ENCODE results near the gene MUC21. TPM values are rescaled to one million over a fixed set of nuclear protein-coding genes. Genes with fewer than 3 reads are reported as not detected.

MUC21 gene
- total and polyA plus RNA-seq, 9 of the 15 experiments (the other 6 are each of a cell fraction or from before 2014, with no cell fraction given) = not detected

DNA sequence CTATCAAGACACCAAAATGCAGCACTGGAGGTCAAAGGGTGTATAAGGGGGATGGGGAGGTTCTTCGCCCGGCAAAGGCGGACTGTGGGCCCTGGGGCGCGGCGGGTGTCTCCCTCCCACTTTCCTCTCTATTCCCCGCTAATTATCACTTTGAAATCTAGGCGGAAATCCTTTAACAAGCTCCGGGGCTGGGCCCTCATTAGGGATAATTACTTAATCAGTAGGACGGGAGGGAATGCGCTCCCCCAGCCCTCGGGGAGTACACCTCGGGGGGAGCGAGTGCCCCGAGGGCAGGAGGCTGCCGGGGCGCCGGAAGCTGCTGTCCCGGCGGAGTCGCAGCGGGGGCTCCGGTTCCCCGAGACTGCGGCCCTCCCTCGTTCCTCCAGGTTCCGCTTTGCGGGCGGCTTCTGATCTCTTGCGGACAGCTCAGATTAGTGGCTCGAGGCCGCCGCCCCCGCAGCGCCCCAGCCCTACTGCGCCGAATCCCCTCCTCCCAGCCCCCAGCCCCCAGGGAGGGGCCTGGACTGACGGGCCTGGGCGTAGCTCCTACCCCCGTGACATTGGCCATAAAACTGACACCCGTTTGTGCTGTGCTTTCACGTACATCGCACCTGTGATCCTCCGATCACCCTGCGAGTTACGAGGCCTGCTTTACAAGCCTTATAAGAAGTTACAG is 28.0 kb upstream of the MUC21 start (continued):
- TF ChIP-seq, protein P1, sequence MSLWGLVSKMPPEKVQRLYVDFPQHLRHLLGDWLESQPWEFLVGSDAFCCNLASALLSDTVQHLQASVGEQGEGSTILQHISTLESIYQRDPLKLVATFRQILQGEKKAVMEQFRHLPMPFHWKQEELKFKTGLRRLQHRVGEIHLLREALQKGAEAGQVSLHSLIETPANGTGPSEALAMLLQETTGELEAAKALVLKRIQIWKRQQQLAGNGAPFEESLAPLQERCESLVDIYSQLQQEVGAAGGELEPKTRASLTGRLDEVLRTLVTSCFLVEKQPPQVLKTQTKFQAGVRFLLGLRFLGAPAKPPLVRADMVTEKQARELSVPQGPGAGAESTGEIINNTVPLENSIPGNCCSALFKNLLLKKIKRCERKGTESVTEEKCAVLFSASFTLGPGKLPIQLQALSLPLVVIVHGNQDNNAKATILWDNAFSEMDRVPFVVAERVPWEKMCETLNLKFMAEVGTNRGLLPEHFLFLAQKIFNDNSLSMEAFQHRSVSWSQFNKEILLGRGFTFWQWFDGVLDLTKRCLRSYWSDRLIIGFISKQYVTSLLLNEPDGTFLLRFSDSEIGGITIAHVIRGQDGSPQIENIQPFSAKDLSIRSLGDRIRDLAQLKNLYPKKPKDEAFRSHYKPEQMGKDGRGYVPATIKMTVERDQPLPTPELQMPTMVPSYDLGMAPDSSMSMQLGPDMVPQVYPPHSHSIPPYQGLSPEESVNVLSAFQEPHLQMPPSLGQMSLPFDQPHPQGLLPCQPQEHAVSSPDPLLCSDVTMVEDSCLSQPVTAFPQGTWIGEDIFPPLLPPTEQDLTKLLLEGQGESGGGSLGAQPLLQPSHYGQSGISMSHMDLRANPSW (CRISPR knock-in tag; IDR thresholded peaks at IDR 0.05) = no peak
- TF ChIP-seq FOXK2 (conservative IDR thresholded peaks at IDR 0.05 in 1 of 2, IDR thresholded peaks at IDR 0.05 in 1 of 2; ENCODE audit: low read depth in 2 of 2) (no peak), KDM2B (CRISPR knock-in tag; IDR thresholded peaks at IDR 0.05) (peak; percentile 45; the same call in 1 of the 2 replicates), CBX1 (IDR thresholded peaks at IDR 0.05; ENCODE audit: low read depth) (no peak), TGIF2 (CRISPR knock-in tag; IDR thresholded peaks at IDR 0.05) (no peak), ILK (tag; IDR thresholded peaks at IDR 0.05; ENCODE audit: borderline replicate concordance, low read depth) (no peak), CBX3 (IDR thresholded peaks at IDR 0.05; ENCODE audit: borderline replicate concordance in 1 of 2, low read length in 2 of 2) (no peak; a peak in 1 of 3 replicates), ZNF586 (CRISPR knock-in tag; conservative IDR thresholded peaks at IDR 0.05) (no peak), BDP1 (IDR thresholded peaks at IDR 0.05; ENCODE audit: insufficient read depth, insufficient read length) (no peak), SIN3B (IDR thresholded peaks at IDR 0.05; ENCODE audit: low read depth) (0 out of 2 replicates have a peak, but pooled peaks have one; percentile 13), ZFP1 (CRISPR knock-in tag; IDR thresholded peaks at IDR 0.05) (no peak)
- TF ChIP-seq, protein P2, sequence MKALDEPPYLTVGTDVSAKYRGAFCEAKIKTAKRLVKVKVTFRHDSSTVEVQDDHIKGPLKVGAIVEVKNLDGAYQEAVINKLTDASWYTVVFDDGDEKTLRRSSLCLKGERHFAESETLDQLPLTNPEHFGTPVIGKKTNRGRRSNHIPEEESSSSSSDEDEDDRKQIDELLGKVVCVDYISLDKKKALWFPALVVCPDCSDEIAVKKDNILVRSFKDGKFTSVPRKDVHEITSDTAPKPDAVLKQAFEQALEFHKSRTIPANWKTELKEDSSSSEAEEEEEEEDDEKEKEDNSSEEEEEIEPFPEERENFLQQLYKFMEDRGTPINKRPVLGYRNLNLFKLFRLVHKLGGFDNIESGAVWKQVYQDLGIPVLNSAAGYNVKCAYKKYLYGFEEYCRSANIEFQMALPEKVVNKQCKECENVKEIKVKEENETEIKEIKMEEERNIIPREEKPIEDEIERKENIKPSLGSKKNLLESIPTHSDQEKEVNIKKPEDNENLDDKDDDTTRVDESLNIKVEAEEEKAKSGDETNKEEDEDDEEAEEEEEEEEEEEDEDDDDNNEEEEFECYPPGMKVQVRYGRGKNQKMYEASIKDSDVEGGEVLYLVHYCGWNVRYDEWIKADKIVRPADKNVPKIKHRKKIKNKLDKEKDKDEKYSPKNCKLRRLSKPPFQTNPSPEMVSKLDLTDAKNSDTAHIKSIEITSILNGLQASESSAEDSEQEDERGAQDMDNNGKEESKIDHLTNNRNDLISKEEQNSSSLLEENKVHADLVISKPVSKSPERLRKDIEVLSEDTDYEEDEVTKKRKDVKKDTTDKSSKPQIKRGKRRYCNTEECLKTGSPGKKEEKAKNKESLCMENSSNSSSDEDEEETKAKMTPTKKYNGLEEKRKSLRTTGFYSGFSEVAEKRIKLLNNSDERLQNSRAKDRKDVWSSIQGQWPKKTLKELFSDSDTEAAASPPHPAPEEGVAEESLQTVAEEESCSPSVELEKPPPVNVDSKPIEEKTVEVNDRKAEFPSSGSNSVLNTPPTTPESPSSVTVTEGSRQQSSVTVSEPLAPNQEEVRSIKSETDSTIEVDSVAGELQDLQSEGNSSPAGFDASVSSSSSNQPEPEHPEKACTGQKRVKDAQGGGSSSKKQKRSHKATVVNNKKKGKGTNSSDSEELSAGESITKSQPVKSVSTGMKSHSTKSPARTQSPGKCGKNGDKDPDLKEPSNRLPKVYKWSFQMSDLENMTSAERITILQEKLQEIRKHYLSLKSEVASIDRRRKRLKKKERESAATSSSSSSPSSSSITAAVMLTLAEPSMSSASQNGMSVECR (CRISPR knock-in tag; IDR thresholded peaks at IDR 0.05) = no peak
- TF ChIP-seq, protein P3, sequence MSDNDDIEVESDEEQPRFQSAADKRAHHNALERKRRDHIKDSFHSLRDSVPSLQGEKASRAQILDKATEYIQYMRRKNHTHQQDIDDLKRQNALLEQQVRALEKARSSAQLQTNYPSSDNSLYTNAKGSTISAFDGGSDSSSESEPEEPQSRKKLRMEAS (CRISPR knock-in tag; IDR thresholded peaks at IDR 0.05) = 0 out of 2 replicates have a peak, but pooled peaks have one; percentile 30
- TF ChIP-seq, protein P4, sequence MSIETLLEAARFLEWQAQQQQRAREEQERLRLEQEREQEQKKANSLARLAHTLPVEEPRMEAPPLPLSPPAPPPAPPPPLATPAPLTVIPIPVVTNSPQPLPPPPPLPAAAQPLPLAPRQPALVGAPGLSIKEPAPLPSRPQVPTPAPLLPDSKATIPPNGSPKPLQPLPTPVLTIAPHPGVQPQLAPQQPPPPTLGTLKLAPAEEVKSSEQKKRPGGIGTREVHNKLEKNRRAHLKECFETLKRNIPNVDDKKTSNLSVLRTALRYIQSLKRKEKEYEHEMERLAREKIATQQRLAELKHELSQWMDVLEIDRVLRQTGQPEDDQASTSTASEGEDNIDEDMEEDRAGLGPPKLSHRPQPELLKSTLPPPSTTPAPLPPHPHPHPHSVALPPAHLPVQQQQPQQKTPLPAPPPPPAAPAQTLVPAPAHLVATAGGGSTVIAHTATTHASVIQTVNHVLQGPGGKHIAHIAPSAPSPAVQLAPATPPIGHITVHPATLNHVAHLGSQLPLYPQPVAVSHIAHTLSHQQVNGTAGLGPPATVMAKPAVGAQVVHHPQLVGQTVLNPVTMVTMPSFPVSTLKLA (conservative IDR thresholded peaks at IDR 0.05) = peak in 1 of 2 experiments; percentile 38; a peak in 1 of 4 replicates
- TF ChIP-seq, protein P5, sequence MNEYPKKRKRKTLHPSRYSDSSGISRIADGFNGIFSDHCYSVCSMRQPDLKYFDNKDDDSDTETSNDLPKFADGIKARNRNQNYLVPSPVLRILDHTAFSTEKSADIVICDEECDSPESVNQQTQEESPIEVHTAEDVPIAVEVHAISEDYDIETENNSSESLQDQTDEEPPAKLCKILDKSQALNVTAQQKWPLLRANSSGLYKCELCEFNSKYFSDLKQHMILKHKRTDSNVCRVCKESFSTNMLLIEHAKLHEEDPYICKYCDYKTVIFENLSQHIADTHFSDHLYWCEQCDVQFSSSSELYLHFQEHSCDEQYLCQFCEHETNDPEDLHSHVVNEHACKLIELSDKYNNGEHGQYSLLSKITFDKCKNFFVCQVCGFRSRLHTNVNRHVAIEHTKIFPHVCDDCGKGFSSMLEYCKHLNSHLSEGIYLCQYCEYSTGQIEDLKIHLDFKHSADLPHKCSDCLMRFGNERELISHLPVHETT (CRISPR knock-in tag; conservative IDR thresholded peaks at IDR 0.05 in 1 of 2, IDR thresholded peaks at IDR 0.05 in 1 of 2) = peak in 1 of 2 experiments; percentile 75; a peak in 2 of 4 replicates
